Measurements from ENCODE around the gene TOMM22. TPM values are rescaled to one million over a fixed set of nuclear protein-coding genes. Genes with fewer than 3 reads are reported as not detected.
A peak's percentile ranks its signal among the peaks of the same experiment; 100 is the strongest.

TOMM22 gene
- total RNA-seq, 4 donors from 2014 or later, result 15.6 to 56.2 (median 36.7) TPM

DNA sequence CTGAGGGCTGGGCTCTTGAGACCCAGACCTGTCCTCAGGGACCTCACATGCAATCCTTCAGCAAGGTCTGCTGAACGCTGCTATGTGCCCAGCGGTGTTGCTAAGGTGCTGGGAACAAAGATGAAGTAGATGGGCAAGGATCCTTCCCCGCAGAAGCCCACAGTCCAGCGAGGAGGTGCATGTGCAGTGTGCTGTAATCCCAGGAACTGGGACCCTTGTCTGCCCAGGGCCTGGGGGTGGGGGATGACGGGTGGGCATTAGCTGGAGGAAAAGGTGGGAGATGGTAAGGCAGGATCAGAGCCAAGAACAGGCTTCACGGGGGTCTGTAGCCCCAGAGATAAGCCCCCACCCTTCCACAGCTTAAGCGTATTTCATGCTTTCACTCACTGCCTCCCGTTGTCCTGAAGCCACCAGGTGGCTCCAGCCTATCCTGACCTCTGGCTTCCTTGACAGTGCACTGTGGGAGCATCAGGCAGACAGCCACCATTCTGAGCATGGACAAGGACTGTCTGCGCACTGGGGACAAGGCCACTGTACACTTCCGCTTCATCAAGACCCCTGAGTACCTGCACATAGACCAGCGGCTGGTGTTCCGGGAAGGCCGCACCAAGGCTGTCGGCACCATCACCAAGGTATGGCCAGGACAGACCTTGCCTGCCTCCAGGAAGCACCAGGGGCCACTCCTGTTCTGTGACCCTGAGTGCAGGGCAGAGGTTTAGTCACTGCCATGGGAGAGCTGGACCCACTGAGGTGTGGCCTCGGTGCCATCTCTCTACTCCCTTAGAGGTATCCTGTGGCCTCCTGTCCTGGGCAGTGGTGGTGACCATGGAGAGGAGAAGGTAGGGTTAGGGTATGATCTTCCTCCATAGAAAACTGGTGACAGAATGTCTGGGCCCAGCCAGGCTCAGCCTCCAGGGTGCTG is 46.0 kb downstream of the TOMM22 start:
- peaks cover 95% of the 10 kb centered on the region for H3K36me3 ChIP-seq
- DNase-seq (ENCODE audit: low spot score in 2 of 2), result peak in 1 of 2 donors; percentile 53
- no peaks in the 10 kb centered on the region for H3K27me3 ChIP-seq
- 91% methylated on average over 13 of the region's 15 CpGs for WGBS
- H3K4me1 ChIP-seq, result peaks cover 8% of the 10 kb centered on the region
- no peaks in the 10 kb centered on the region for H3K9me3 ChIP-seq
- no peak overlapping the region for H3K4me3 ChIP-seq
- H3K27ac ChIP-seq, result no peak overlapping the region
- TF ChIP-seq POLR2AphosphoS5 (IDR thresholded peaks at IDR 0.05), result no peak
- no peak for TF ChIP-seq POLR2A (IDR thresholded peaks at IDR 0.05)
- TF ChIP-seq EP300 (IDR thresholded peaks at IDR 0.05), result no peak
- TF ChIP-seq, protein P1, sequence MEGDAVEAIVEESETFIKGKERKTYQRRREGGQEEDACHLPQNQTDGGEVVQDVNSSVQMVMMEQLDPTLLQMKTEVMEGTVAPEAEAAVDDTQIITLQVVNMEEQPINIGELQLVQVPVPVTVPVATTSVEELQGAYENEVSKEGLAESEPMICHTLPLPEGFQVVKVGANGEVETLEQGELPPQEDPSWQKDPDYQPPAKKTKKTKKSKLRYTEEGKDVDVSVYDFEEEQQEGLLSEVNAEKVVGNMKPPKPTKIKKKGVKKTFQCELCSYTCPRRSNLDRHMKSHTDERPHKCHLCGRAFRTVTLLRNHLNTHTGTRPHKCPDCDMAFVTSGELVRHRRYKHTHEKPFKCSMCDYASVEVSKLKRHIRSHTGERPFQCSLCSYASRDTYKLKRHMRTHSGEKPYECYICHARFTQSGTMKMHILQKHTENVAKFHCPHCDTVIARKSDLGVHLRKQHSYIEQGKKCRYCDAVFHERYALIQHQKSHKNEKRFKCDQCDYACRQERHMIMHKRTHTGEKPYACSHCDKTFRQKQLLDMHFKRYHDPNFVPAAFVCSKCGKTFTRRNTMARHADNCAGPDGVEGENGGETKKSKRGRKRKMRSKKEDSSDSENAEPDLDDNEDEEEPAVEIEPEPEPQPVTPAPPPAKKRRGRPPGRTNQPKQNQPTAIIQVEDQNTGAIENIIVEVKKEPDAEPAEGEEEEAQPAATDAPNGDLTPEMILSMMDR (IDR thresholded peaks at IDR 0.05), result no peak

DNA sequence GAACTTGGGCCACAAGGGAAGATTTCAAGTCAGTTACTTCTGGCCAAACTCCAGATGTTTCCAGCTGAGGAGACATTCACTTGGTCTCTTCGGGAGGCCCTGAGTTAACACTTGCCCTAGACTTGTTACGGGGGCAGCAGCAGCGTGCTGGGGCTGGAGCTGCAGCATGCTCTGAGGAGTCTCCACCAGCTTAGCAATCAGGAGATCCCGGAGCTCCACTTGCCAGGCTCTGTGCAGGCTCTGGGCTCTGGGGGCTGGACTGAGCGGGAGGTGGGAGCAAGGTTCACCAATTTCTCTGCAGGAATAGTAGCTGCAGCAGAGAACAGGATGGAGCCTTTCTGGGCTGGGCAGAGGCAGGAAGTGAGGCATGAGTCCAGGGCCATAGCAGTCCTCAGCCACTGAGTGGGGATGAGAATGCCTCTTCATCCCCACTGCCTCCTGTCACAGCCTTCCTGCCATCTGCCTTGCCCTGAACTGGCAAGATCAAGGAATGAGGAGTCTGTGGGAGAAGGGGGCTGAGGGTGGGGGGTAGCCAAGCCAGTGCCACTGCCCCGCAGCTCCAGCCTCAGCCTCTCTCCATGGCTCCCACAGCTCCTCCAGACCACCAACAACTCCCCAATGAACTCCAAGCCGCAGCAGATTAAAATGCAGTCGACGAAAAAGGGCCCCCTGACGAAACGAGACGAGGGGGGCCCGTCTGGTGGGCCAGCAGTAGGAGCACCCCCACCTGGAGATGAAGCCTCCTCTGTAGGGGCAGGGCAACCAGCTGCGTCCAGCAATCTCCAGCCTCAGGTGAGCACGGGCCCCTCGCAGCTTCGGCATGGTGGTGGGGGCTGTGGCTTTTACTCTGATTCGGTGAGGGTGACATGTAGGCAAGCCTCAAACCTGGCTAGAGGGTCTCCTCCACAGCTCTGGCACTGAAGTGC is 47.4 kb downstream of the TOMM22 start:
- Histone ChIP-seq H3K36me3 (peaks cover 86% of the 10 kb centered on the region), H3K9me3 (no peaks in the 10 kb centered on the region), H3K4me1 (peaks cover 21% of the 10 kb centered on the region), H3K27ac (no peak overlapping the region), H3K4me3 (no peak overlapping the region), H3K27me3 (no peaks in the 10 kb centered on the region)
- DNase-seq (ENCODE audit: low spot score in 2 of 2), result no peak
- whole genome bisulfite sequencing, result 95% methylated on average over 13 of the region's 18 CpGs
- TF ChIP-seq POLR2A (IDR thresholded peaks at IDR 0.05), result no peak
- TF ChIP-seq, protein P1 (IDR thresholded peaks at IDR 0.05), result no peak

- Histone ChIP-seq H3K4me1 (peaks cover 21% of the 10 kb centered on the region), H3K36me3 (peaks cover 78% of the 10 kb centered on the region), H3K27ac (no peak overlapping the region), H3K27me3 (no peaks in the 10 kb centered on the region), H3K4me3 (no peak overlapping the region), H3K9me3 (no peaks in the 10 kb centered on the region)
- TF ChIP-seq EP300 (IDR thresholded peaks at IDR 0.05) (no peak), POLR2A (IDR thresholded peaks at IDR 0.05) (no peak), POLR2AphosphoS5 (IDR thresholded peaks at IDR 0.05) (no peak)
- TF ChIP-seq, protein P1 (IDR thresholded peaks at IDR 0.05), result no peak
- DNase-seq (ENCODE audit: low spot score in 2 of 2), result no peak
- WGBS, result 84% methylated on average over 6 of the region's 6 CpGs
Measured at GRCh38 chr22:38729946-38730345, 48.2 kb downstream of the TOMM22 start.

DNA sequence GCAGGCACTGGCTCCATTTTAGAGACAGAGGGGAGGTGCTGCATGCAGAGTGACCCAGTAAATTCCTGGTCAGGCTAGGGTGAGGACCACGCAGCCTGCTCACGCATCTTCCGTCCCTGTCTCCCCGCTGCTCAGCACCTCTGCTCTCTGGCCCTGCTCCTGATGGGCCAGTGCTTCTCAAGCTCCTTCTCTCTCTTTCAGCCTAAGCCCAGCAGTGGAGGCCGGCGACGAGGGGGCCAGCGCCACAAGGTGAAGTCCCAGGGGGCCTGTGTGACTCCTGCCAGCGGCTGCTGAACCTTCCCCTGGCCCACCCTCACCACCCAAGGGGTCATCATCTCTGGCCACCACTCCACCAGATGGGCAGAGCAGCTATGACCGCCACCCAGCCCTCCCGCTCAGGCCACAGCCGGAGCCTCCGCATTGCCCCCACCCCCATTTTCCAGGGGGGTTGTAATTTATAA is 48.7 kb downstream of the TOMM22 start:
- Histone ChIP-seq H3K4me1 (peaks cover 21% of the 10 kb centered on the region), H3K4me3 (no peak overlapping the region), H3K36me3 (peaks cover 77% of the 10 kb centered on the region), H3K27me3 (no peaks in the 10 kb centered on the region), H3K9me3 (no peaks in the 10 kb centered on the region), H3K27ac (no peak overlapping the region)
- no peak for TF ChIP-seq EP300 (IDR thresholded peaks at IDR 0.05)
- TF ChIP-seq POLR2A (IDR thresholded peaks at IDR 0.05), result no peak
- TF ChIP-seq, protein P1 (IDR thresholded peaks at IDR 0.05), result no peak
- no peak for TF ChIP-seq POLR2AphosphoS5 (IDR thresholded peaks at IDR 0.05)
- 91% methylated on average over 12 of the region's 13 CpGs for WGBS
- peak in 1 of 2 donors; percentile 64 for DNase-seq (ENCODE audit: low spot score in 2 of 2)
